ENCODE measurements around the gene NFKBIB. TPM values are rescaled to one million over a fixed set of nuclear protein-coding genes. Genes with fewer than 3 reads are reported as not detected.
"Not testable (repeated sequence)": the region's sequence is repeated elsewhere in the genome, so short reads cannot be mapped to it uniquely, and the experiment has no call there.

Gene NFKBIB
- polyA plus RNA-seq, 1 of the 3 experiments (the other 2 are of a cell fraction) = 31.8 TPM

- 91% methylated on average over 12 of the region's 19 CpGs for WGBS (ENCODE audit: low lambda C conversion rate)
- ChIA-PET POLR2A (no interaction called here), CTCF (interaction anchor here (0.5 to 6.3 kb wide), 10 partner anchors 9 to 306 kb away, joined by 3 to 36 read pairs (median 4); partner anchors contain the start of genes MRPS12 and SARS2)
- H3K4me3 ChIP-seq (ENCODE audit: low read depth in 2 of 2, low read length in 1 of 2) = no peak overlapping the region
- no peaks in the 10 kb centered on the region for H4K20me1 ChIP-seq (ENCODE audit: insufficient read depth)
- TF ChIP-seq CTCF (IDR thresholded peaks at IDR 0.05) (no peak), MAX (IDR thresholded peaks at IDR 0.05; ENCODE audit: low read depth) (no peak), NFIC (IDR thresholded peaks at IDR 0.05; ENCODE audit: borderline replicate concordance) (no peak), REST (IDR thresholded peaks at IDR 0.05; ENCODE audit: low read depth, low read length) (no peak), GABPA (IDR thresholded peaks at IDR 0.05; ENCODE audit: low read depth) (no peak), TAF1 (IDR thresholded peaks at IDR 0.05; ENCODE audit: borderline replicate concordance, low read depth, low read length) (no peak), EP300 (IDR thresholded peaks at IDR 0.05; ENCODE audit: borderline replicate concordance in 1 of 2, low read depth in 1 of 2, low read length in 1 of 2) (no peak), CHD2 (IDR thresholded peaks at IDR 0.05; ENCODE audit: low read length, partially characterized antibody) (no peak), RAD21 (IDR thresholded peaks at IDR 0.05; ENCODE audit: low read length) (no peak), MXI1 (IDR thresholded peaks at IDR 0.05; ENCODE audit: low read depth, low read length) (no peak), ELF1 (IDR thresholded peaks at IDR 0.05) (no peak), TCF12 (IDR thresholded peaks at IDR 0.05) (no peak), FOXM1 (IDR thresholded peaks at IDR 0.05; ENCODE audit: low read depth) (no peak), EZH2phosphoT487 (IDR thresholded peaks at IDR 0.05; ENCODE audit: borderline replicate concordance, low read depth) (no peak), PBX3 (IDR thresholded peaks at IDR 0.05) (no peak)
- no peak overlapping the region for H3K9ac ChIP-seq
- no peaks in the 10 kb centered on the region for H3F3A ChIP-seq (replicated peaks; ENCODE audit: insufficient read depth)
- H3K9me3 ChIP-seq = no peaks in the 10 kb centered on the region
- no peak overlapping the region for H3K4me2 ChIP-seq
- no peaks in the 10 kb centered on the region for H3K36me3 ChIP-seq (replicated peaks in 1 of 2; ENCODE audit: control insufficient read depth in 1 of 2, insufficient read depth in 2 of 2, low read length in 1 of 2)
- no peak overlapping the region for H2AFZ ChIP-seq (ENCODE audit: low read depth)
- H3K27me3 ChIP-seq (ENCODE audit: insufficient read depth) = no peaks in the 10 kb centered on the region
- H3K9me2 ChIP-seq = no peaks in the 10 kb centered on the region
- no peaks in the 10 kb centered on the region for H3K79me2 ChIP-seq (ENCODE audit: insufficient read depth)
- peaks cover 0 to 15% of the 10 kb centered on the region in 2 experiments; a peak in 1 of 4 replicates for H3K4me1 ChIP-seq (ENCODE audit: control insufficient read depth in 1 of 2, insufficient read depth in 2 of 2, low read depth in 1 of 2, low read length in 1 of 2)
- H3K27ac ChIP-seq (ENCODE audit: low read depth in 2 of 2, low read length in 1 of 2) = no peak overlapping the region
- DNase-seq = no peak
These were observed 29.2 kb upstream of the NFKBIB start for GRCh38 chr19:38870612-38871011.

GRCh38 chr19:38873400-38873799 is 26.4 kb upstream of the NFKBIB start:
- H3K4me3 ChIP-seq (ENCODE audit: low read depth in 2 of 2, low read length in 1 of 2); DNase-seq; H3K27ac ChIP-seq (ENCODE audit: low read depth in 2 of 2, low read length in 1 of 2); H3K36me3 ChIP-seq (replicated peaks in 1 of 2; ENCODE audit: control insufficient read depth in 1 of 2, insufficient read depth in 2 of 2, low read length in 1 of 2); H3F3A ChIP-seq (replicated peaks; ENCODE audit: insufficient read depth); H3K9me2 ChIP-seq; H4K20me1 ChIP-seq (ENCODE audit: insufficient read depth); H3K9ac ChIP-seq; H3K79me2 ChIP-seq (ENCODE audit: insufficient read depth); POLR2A ChIA-PET; H3K9me3 ChIP-seq; H3K4me2 ChIP-seq; H3K27me3 ChIP-seq (ENCODE audit: insufficient read depth); H2AFZ ChIP-seq (ENCODE audit: low read depth): not testable (repeated sequence)
- WGBS (ENCODE audit: low lambda C conversion rate) = 91% methylated on average over 10 of the region's 10 CpGs
- H3K4me1 ChIP-seq (ENCODE audit: control insufficient read depth in 1 of 2, insufficient read depth in 2 of 2, low read depth in 1 of 2, low read length in 1 of 2) = peaks cover 0 to 22% of the 10 kb centered on the region in 2 experiments; a peak in 1 of 4 replicates
- CTCF ChIA-PET = interaction anchor here (0.6 to 5.5 kb wide), 2 partner anchors 14 to 1650 kb away, joined by 4 to 39 read pairs; no protein-coding TSS in a partner anchor
